Omental fat pad (tissue), 4 donors: Measurements from ENCODE around the gene CBFA2T2. TPM values are rescaled to one million over a fixed set of nuclear protein-coding genes. Genes with fewer than 3 reads are reported as not detected.
A peak's percentile ranks its signal among the peaks of the same experiment; 100 is the strongest.

Experiments used
- ATAC-seq: fragments of 150-250 bp; one replicate; pipeline ENCODE4 v1.9.1; 2016; ENCODE audit warnings: mild to moderate bottlenecking, moderate library complexity; ENCODE audit not compliant: low FRiP score
- DNase-seq: peaks from one replicate; pipeline ENCODE4 v3.0.0-alpha.2; 2019; ENCODE audit warnings: low spot score
- total RNA-seq, 4 donors: library from RNA; depleted of rRNA; stranded (reverse); fragments of >200 nt; gene quantifications; one replicate each; pipeline ENCODE4 v1.1.0, GENCODE V29; 2016
- TF ChIP-seq, protein P1 (sequence below), 3 donors: fragments of 450-650 bp; IDR thresholded peaks; one replicate each; pipeline ENCODE4 v1.5.1; 2016 to 2017; ENCODE audit warnings: antibody characterized with exemption in 3 of 3, mild to moderate bottlenecking in 3 of 3, moderate library complexity in 2 of 3

CBFA2T2 gene
- total RNA-seq, 4 donors from 2014 or later: 5.8 to 11.8 (median 10.0) TPM

DNA sequence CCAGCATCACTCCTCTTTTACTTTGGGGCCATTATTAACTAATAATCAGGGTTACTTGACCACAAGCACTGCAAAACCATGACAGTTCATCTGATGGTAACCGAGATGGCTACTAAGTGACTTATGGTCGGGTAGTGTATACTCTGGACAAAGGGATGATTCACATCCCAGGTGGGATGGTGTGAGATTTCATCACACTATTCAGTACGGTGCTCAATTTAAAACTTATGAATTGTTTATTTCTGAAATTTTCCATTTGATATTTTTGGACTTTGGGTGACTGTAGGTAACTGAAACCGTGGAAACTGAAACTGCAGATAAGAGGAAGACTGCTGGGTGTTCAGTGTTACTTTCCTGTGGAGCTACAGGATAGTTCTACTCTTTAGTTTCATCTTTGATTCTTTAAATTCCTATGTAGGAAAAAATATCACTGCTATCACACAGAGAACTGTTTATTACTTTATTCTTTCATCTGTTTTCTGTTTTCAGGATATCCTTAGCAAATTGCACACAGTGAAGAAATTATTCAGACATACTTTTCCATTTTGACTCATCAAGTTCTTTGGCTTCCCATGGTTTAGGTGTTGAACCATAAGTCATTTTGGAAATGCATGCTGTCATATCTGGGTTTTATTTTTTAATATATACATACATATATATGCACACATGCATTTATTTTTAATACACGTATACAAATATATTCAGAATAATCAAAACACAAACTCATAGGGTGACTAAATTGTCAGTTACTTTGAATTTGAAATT lies 113.1 kb downstream of the CBFA2T2 start:
- TF ChIP-seq, protein P1, sequence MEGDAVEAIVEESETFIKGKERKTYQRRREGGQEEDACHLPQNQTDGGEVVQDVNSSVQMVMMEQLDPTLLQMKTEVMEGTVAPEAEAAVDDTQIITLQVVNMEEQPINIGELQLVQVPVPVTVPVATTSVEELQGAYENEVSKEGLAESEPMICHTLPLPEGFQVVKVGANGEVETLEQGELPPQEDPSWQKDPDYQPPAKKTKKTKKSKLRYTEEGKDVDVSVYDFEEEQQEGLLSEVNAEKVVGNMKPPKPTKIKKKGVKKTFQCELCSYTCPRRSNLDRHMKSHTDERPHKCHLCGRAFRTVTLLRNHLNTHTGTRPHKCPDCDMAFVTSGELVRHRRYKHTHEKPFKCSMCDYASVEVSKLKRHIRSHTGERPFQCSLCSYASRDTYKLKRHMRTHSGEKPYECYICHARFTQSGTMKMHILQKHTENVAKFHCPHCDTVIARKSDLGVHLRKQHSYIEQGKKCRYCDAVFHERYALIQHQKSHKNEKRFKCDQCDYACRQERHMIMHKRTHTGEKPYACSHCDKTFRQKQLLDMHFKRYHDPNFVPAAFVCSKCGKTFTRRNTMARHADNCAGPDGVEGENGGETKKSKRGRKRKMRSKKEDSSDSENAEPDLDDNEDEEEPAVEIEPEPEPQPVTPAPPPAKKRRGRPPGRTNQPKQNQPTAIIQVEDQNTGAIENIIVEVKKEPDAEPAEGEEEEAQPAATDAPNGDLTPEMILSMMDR (IDR thresholded peaks at IDR 0.05): no peak
- peak; percentile 51 for ATAC-seq
- no peak for DNase-seq

DNA sequence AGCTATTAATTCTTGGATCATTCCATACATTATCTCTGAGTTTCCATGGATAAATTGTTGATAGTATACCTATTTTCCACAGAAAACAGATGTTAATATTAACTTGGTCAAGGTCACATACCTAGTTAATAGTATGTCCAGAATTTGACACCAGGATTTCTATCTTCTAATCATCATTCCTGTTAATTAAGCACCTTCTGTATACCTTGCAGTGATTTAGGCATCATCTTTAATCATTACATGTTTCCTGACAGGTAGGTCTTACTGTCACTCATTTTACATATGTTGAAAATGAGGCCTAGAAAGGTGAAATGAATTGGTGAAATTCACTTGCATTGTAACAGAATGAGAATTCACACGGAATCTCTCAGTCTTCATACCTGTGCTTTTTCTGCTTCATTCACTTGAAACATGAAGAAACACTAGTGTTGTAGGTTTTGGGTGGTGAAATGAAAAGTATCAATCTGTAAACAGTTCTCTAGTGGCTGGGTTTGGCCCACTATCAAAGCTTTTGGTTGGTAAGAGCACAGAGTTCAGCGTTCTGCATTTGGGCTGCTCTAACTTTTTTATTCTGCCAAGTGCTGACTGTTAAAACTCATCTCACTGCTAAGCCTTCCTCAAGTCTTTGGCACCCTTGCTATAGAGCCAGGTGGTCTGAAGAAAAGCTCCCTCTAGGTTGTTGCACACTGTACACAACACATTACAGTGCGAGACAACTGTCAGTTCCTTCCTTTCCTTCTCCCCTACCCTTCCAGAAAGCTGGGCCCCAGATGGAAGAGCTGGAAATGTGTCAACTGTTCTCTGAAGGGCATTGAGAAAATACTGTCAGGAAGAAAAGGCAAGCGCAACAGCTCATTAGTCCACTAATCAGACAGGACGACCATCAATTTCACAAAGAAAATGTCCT lies 114.4 kb downstream of the CBFA2T2 start:
- ATAC-seq (no peak), DNase-seq (no peak)
- TF ChIP-seq, protein P1 (IDR thresholded peaks at IDR 0.05): no peak

DNA sequence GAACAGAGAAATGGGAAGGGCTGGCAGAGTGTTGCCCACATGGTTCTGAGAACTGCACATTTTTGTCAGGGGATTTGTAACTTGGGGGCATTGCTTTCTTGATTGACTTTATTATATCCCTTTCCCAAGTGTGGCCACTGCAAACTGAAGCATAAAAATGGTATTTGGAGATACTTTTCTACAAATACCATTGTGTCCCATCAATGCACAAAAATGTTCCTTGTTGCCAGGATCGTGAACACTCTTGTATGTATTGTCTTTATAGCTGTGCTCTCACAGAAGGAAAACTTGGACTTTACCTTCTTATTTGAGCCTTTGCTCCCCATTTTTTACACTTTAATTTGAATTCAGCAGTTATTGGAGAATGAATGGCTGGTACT lies 115.1 kb downstream of the CBFA2T2 start:
- DNase-seq: no peak
- no peak for ATAC-seq
- TF ChIP-seq, protein P1 (IDR thresholded peaks at IDR 0.05): no peak

DNA sequence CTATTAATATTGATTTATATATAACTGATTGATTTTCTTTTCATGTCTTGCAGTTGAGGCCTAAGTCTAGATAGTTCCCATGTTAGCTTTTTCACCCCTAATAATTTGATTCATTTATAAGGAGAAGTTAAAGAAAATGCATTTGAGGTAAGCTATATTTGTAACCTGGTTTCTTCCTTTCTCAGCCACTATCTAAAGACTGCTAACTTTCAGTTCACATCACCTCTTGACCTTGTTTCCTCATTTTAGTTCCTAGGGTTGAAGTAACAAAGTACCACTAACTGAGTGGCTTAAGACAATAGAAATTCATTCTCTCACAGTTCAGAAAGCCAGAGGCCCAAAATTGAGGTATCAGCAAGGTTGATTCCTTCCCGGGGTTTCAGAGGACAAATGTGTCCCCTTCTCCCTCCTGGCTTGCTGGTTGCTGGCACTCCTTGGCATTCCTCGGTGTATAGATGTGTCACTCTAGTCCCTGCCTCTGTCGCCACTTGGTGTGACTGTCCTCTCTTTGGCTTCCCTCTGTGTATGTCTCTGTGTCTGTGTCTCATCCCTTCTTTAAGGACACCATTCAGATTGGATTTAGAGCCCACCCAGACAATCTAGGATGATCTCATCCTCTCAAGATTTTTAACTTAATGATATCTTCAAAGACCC lies 116.3 kb downstream of the CBFA2T2 start:
- TF ChIP-seq, protein P1 (IDR thresholded peaks at IDR 0.05): no peak
- no peak for ATAC-seq
- DNase-seq: no peak

DNA sequence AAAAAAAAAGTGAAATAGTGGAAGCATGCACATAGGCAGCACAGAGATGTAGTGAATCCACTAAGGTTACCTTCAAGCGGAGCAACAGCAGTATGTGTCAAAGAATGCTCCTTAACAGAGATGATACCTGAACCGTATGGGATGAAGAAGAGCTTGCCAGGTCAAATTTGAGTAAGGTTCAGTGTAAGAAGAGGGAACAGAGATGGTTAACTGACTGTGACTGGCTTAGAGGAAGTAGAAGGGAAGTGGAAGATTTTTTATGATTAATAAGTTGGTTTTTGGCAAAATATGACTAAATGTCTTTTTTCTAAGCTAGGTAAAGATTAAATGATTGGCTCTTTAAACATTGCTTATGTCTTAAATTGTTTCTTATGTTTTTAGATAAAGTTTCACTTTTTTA lies 119.6 kb downstream of the CBFA2T2 start:
- DNase-seq (no peak), ATAC-seq (no peak)
- TF ChIP-seq, protein P1 (IDR thresholded peaks at IDR 0.05): no peak

DNA sequence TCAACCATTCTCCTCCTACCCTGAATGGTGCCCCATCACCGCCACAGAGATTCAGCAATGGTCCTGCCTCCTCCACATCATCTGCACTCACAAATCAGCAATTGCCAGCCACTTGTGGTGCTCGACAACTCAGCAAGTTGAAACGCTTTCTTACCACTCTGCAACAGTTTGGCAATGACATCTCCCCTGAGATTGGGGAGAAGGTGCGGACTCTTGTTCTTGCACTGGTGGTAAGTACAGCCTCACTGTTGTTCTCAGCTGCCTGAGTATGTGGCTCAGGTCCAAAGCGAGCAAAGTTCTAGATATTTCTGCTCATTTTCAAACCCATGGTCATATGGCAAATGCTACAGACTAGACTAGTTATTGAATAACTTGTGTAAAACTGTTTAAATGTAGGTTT lies 121.2 kb downstream of the CBFA2T2 start:
- ATAC-seq (no peak), DNase-seq (no peak)
- TF ChIP-seq, protein P1 (IDR thresholded peaks at IDR 0.05): no peak
